ENCODE results near the gene NINJ1. TPM values are rescaled to one million over a fixed set of nuclear protein-coding genes. Genes with fewer than 3 reads are reported as not detected.

NINJ1 gene
- total RNA-seq, 1 experiment from 2014 or later = 30.5 TPM

- no peak for ATAC-seq
- TF ChIP-seq CTCF (conservative IDR thresholded peaks at IDR 0.05; ENCODE audit: low read depth, low read length) = no peak
- no peak for TF ChIP-seq EZH2 (IDR thresholded peaks at IDR 0.05; ENCODE audit: low read length, unreplicated experiment)
- TF ChIP-seq EZH2phosphoT487 (IDR thresholded peaks at IDR 0.05; ENCODE audit: borderline replicate concordance, low read length) = no peak
- no peaks in the 10 kb centered on the region for H3K9me3 ChIP-seq (ENCODE audit: low read length)
- CTCF ChIA-PET = no interaction called here
- H3K79me2 ChIP-seq (ENCODE audit: low read length) = no peaks in the 10 kb centered on the region
- H3K27ac ChIP-seq (ENCODE audit: low read length) = no peak overlapping the region
- POLR2A ChIA-PET (ENCODE audit: unreplicated experiment) = no interaction called here
- BruUV-seq (replicated peaks) = no TSS peak
- no peak overlapping the region for H3K4me2 ChIP-seq (ENCODE audit: low read length)
- DNase-seq = no peak
- H2AFZ ChIP-seq (ENCODE audit: low read length) = no peak overlapping the region
- no peaks in the 10 kb centered on the region for H3K36me3 ChIP-seq (ENCODE audit: low read depth, low read length)
- no peaks in the 10 kb centered on the region for H3K27me3 ChIP-seq (ENCODE audit: low read length)
- H3F3A ChIP-seq (ENCODE audit: low read length, unreplicated experiment) = no peaks in the 10 kb centered on the region
- no peaks in the 10 kb centered on the region for H3K9me2 ChIP-seq (replicated peaks; ENCODE audit: low read length)
- no peaks in the 10 kb centered on the region for H3K4me1 ChIP-seq (ENCODE audit: insufficient read depth, low read length)
- no peak overlapping the region for H3K4me3 ChIP-seq (ENCODE audit: low read length)
- no peak overlapping the region for H3K9ac ChIP-seq (ENCODE audit: low read length)
- no peaks in the 10 kb centered on the region for H4K20me1 ChIP-seq (ENCODE audit: low read length)
- intact Hi-C loops (cut with micrococcal nuclease) = loop anchor here (10.0 kb wide), 1 partner anchor 398 kb away; no protein-coding TSS in a partner anchor
These were observed 32.6 kb upstream of the NINJ1 start for GRCh38 chr9:93166699-93167098.

- no peaks in the 10 kb centered on the region for H3K79me2 ChIP-seq (ENCODE audit: low read length)
- H3K9me2 ChIP-seq (replicated peaks; ENCODE audit: low read length) = no peaks in the 10 kb centered on the region
- no peak overlapping the region for H3K4me3 ChIP-seq (ENCODE audit: low read length)
- ChIA-PET CTCF (no interaction called here), POLR2A (ENCODE audit: unreplicated experiment) (no interaction called here)
- BruUV-seq (replicated peaks) = no TSS peak
- peaks cover 6% of the 10 kb centered on the region for H3K4me1 ChIP-seq (ENCODE audit: insufficient read depth, low read length)
- no peaks in the 10 kb centered on the region for H3K9me3 ChIP-seq (ENCODE audit: low read length)
- H3K27me3 ChIP-seq (ENCODE audit: low read length) = no peaks in the 10 kb centered on the region
- H3K4me2 ChIP-seq (ENCODE audit: low read length) = no peak overlapping the region
- no peak for DNase-seq
- H2AFZ ChIP-seq (ENCODE audit: low read length) = no peak overlapping the region
- H3K9ac ChIP-seq (ENCODE audit: low read length) = no peak overlapping the region
- H4K20me1 ChIP-seq (ENCODE audit: low read length) = no peaks in the 10 kb centered on the region
- no peak overlapping the region for H3K27ac ChIP-seq (ENCODE audit: low read length)
- no peak for ATAC-seq
- no peaks in the 10 kb centered on the region for H3K36me3 ChIP-seq (ENCODE audit: low read depth, low read length)
- no peak for TF ChIP-seq CTCF (conservative IDR thresholded peaks at IDR 0.05; ENCODE audit: low read depth, low read length)
- intact Hi-C loops (cut with micrococcal nuclease) = loop anchor here (10.0 kb wide), 1 partner anchor 401 kb away; no protein-coding TSS in a partner anchor
- no peaks in the 10 kb centered on the region for H3F3A ChIP-seq (ENCODE audit: low read length, unreplicated experiment)
These were observed 30.0 kb upstream of the NINJ1 start for GRCh38 chr9:93164085-93164484.

GRCh38 chr9:93161786-93162562 lies 27.9 kb upstream of the NINJ1 start:
- Histone ChIP-seq H3K9me2 (replicated peaks; ENCODE audit: low read length) (no peaks in the 10 kb centered on the region), H3K79me2 (ENCODE audit: low read length) (no peaks in the 10 kb centered on the region), H3K27ac (ENCODE audit: low read length) (no peak overlapping the region), H2AFZ (ENCODE audit: low read length) (no peak overlapping the region), H3K9ac (ENCODE audit: low read length) (no peak overlapping the region), H3F3A (ENCODE audit: low read length, unreplicated experiment) (no peaks in the 10 kb centered on the region), H3K36me3 (ENCODE audit: low read depth, low read length) (no peaks in the 10 kb centered on the region), H3K9me3 (ENCODE audit: low read length) (no peaks in the 10 kb centered on the region), H3K4me1 (ENCODE audit: insufficient read depth, low read length) (peaks cover 6% of the 10 kb centered on the region), H3K4me3 (ENCODE audit: low read length) (no peak overlapping the region), H4K20me1 (ENCODE audit: low read length) (no peaks in the 10 kb centered on the region), H3K4me2 (ENCODE audit: low read length) (no peak overlapping the region), H3K27me3 (ENCODE audit: low read length) (no peaks in the 10 kb centered on the region)
- no peak for TF ChIP-seq CTCF (conservative IDR thresholded peaks at IDR 0.05; ENCODE audit: low read depth, low read length)
- no peak for TF ChIP-seq EZH2 (IDR thresholded peaks at IDR 0.05; ENCODE audit: low read length, unreplicated experiment)
- no peak for TF ChIP-seq EZH2phosphoT487 (IDR thresholded peaks at IDR 0.05; ENCODE audit: borderline replicate concordance, low read length)
- no peak for ATAC-seq
- BruUV-seq (replicated peaks) = no TSS peak
- POLR2A ChIA-PET (ENCODE audit: unreplicated experiment) = no interaction called here
- intact Hi-C loops (cut with micrococcal nuclease) = loop anchor here (10.0 kb wide), 1 partner anchor 403 kb away; no protein-coding TSS in a partner anchor
- no peak for DNase-seq
- CTCF ChIA-PET = no interaction called here
